ENCODE data around the gene KDM1A.

KDM1A gene

DNA sequence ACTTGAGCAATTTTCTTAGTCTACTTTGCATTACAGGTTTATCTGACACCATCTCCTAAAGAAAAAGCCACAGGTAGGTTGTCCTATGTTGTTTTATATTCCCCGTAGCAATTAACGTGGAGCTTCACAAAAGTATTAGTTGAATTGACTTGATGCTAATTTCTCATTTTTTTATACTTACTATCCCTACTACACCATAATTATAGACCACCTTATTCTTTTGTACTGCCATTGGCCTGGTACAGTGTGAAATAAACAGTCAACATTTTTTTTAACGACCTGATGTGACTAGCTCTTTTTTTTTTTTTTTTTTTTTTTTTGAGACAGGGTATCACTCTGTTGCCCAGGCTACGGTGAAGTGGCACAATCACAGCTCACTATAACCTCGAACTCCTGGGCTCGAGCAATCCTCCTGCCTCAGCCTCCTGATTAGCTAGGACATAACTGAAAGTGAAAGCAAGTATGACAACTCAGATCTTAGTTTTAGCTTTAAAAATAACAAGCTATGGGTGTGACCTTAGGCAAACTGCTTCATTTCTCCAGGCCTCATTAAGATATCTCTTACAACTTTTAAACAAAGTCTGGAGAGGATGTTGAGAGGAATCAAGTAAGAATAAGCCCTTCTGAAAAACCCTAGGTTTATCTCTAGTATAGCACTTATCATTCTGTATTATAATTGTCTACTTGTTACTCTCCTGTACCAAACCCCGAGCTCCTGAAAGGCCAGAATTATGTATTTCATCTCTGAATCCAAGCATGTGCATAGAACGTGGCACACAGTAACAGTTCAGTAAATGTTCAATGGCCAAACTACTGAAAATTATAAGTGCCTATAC, 99.9 kb downstream of the KDM1A start:
- Histone ChIP-seq H3K36me3 (no peaks in the 10 kb centered on the region), H3K4me3 (ENCODE audit: low read depth, low read length) (no peak overlapping the region), H3K27ac (no peak overlapping the region), H3K27me3 (ENCODE audit: insufficient read depth, low read depth, severe bottlenecking) (no peaks in the 10 kb centered on the region), H3K9me3 (ENCODE audit: severe bottlenecking) (no peaks in the 10 kb centered on the region)
- TF ChIP-seq, protein P1, sequence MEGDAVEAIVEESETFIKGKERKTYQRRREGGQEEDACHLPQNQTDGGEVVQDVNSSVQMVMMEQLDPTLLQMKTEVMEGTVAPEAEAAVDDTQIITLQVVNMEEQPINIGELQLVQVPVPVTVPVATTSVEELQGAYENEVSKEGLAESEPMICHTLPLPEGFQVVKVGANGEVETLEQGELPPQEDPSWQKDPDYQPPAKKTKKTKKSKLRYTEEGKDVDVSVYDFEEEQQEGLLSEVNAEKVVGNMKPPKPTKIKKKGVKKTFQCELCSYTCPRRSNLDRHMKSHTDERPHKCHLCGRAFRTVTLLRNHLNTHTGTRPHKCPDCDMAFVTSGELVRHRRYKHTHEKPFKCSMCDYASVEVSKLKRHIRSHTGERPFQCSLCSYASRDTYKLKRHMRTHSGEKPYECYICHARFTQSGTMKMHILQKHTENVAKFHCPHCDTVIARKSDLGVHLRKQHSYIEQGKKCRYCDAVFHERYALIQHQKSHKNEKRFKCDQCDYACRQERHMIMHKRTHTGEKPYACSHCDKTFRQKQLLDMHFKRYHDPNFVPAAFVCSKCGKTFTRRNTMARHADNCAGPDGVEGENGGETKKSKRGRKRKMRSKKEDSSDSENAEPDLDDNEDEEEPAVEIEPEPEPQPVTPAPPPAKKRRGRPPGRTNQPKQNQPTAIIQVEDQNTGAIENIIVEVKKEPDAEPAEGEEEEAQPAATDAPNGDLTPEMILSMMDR (IDR thresholded peaks at IDR 0.05; ENCODE audit: low read depth, low read length), result no peak
- no peak for DNase-seq

DNA sequence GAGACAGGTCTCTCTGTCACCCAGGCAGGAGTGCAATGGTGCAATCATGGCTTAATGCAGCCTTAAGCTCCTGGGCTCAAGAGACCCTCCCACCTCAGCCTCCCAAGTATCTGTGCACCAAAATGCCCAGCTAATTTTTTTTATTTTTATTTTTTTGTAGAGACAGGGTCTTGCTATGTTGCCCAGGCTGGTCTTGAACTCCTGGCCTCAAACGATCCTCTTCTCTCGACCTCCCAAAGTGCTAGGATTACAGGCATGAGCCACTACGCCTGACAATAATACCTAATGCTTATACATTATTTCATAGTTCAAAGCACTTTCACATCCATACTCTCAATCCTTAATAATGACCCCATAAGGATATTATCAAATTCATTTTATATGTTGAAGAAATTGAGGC, 101.1 kb downstream of the KDM1A start:
- Histone ChIP-seq H3K27ac (no peak overlapping the region), H3K9me3 (ENCODE audit: severe bottlenecking) (no peaks in the 10 kb centered on the region), H3K4me3 (ENCODE audit: low read depth, low read length) (no peak overlapping the region), H3K27me3 (ENCODE audit: insufficient read depth, low read depth, severe bottlenecking) (no peaks in the 10 kb centered on the region), H3K36me3 (no peaks in the 10 kb centered on the region)
- TF ChIP-seq, protein P1 (IDR thresholded peaks at IDR 0.05; ENCODE audit: low read depth, low read length), result no peak
- no peak for DNase-seq

DNA sequence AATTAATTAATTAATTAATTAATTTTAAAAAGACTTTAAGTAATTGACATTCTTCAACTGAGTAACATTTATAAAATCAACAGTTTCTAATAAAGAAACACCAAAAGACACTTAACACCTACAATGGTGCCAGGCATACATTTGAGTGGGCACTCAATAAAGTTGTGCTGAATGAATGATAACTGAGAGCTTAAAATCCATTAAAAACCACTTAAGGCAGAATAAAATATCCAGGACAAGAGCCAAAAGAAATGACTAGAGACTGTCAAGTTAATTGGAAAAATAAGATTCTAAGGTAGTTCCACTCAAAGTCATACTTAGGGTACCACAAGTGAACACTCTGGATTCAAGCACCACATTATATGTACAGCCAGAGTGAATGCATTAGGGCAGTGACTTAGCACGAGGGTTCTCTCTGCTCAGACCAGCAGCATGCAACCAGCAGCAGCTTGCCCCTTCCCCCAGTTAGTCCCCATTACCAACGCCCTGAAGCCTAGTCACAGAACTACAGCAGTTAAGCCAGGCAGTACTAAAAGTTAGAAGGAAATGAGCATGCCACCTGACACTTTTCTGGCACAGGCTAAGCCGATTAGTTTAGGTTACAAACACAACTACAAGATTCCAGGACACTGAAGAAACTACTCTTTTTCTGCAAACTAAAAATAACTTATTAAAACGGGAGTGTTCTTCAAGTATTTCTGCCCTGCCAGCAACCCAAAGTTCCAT, 102.9 kb downstream of the KDM1A start:
- H3K9me3 ChIP-seq (ENCODE audit: severe bottlenecking), result no peaks in the 10 kb centered on the region
- H3K4me3 ChIP-seq (ENCODE audit: low read depth, low read length), result no peak overlapping the region
- H3K27me3 ChIP-seq (ENCODE audit: insufficient read depth, low read depth, severe bottlenecking), result no peaks in the 10 kb centered on the region
- H3K27ac ChIP-seq, result no peak overlapping the region
- TF ChIP-seq, protein P1 (IDR thresholded peaks at IDR 0.05; ENCODE audit: low read depth, low read length), result no peak
- H3K36me3 ChIP-seq, result no peaks in the 10 kb centered on the region
- peak; percentile 44 for DNase-seq

DNA sequence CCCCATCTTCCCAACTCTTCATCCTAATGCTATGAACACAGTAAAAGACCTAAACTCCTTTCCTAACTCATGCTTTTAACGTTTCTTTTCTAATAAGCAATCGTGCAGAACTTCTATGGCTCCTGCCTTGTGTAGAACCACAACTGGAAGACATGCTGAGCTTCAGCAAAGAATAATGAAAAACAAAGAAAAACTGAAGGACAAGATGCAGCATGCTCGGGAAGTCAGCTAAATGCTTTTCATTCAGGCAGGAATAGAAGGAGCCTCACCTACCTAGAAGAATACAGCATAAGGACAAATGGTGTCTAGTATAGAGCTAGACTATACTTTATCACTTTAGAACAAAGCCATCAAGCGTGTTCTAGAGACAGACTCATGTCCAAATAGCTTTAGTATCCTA, 103.5 kb downstream of the KDM1A start:
- no peak for DNase-seq
- H3K9me3 ChIP-seq (ENCODE audit: severe bottlenecking), result no peaks in the 10 kb centered on the region
- no peaks in the 10 kb centered on the region for H3K36me3 ChIP-seq
- H3K4me3 ChIP-seq (ENCODE audit: low read depth, low read length), result no peak overlapping the region
- no peak overlapping the region for H3K27ac ChIP-seq
- TF ChIP-seq, protein P1 (IDR thresholded peaks at IDR 0.05; ENCODE audit: low read depth, low read length), result no peak
- no peaks in the 10 kb centered on the region for H3K27me3 ChIP-seq (ENCODE audit: insufficient read depth, low read depth, severe bottlenecking)

DNA sequence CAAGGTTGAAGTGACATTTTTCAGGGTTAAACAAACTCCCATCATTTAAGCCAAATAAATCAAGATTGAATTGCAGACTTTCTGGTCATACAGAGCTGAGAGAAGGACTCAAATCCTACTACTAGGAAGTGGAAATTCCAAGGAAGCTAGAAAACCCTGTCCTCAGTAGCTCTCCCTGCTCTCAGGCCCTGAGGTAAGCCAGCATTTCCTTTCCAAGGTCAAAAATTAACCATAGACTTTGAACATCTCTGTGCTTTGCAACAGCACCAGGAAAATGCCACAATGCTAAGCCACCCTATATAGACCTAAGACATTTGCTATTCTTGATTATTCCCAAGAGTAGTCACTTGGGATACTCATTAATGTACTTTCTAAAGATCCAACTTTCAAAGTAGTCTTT, 104.3 kb downstream of the KDM1A start:
- Histone ChIP-seq H3K27ac (no peak overlapping the region), H3K9me3 (ENCODE audit: severe bottlenecking) (no peaks in the 10 kb centered on the region), H3K4me3 (ENCODE audit: low read depth, low read length) (no peak overlapping the region), H3K36me3 (no peaks in the 10 kb centered on the region), H3K27me3 (ENCODE audit: insufficient read depth, low read depth, severe bottlenecking) (no peaks in the 10 kb centered on the region)
- DNase-seq, result no peak
- TF ChIP-seq, protein P1 (IDR thresholded peaks at IDR 0.05; ENCODE audit: low read depth, low read length), result no peak

Measured in WERI-Rb-1 (cell line).